Sigmoid colon (tissue), 7 donors: Measurements from ENCODE around the gene ATP13A5. TPM values are rescaled to one million over a fixed set of nuclear protein-coding genes. Genes with fewer than 3 reads are reported as not detected.

ENCODE experiments used
- DNase-seq: peaks from one replicate; pipeline ENCODE4 v3.0.0-alpha.2; 2019
- H3K27ac ChIP-seq, 4 donors: fragments of 200-600 bp; sonication (generic); one replicate each; pipeline ENCODE4 v1.5.1; 2016 to 2019; ENCODE audit warnings: mild to moderate bottlenecking in 1 of 4
- H3K27me3 ChIP-seq, 3 donors: fragments of 200-600 bp; sonication (generic); one replicate each; pipeline ENCODE4 v1.5.1; 2019; ENCODE audit warnings: mild to moderate bottlenecking in 1 of 3
- H3K36me3 ChIP-seq, 4 donors: fragments of 200-600 bp; sonication (generic); one replicate each; pipeline ENCODE4 v1.5.1; 2016 to 2019
- H3K4me1 ChIP-seq, 4 donors: fragments of 200-600 bp; sonication (generic); one replicate each; pipeline ENCODE4 v1.5.1; 2017 to 2019
- H3K4me3 ChIP-seq, 4 donors: fragments of 200-600 bp; sonication (generic); one replicate each; pipeline ENCODE4 v1.5.1; 2017 to 2019; ENCODE audit warnings: mild to moderate bottlenecking in 2 of 4, moderate library complexity in 1 of 4
- H3K9me3 ChIP-seq, 4 donors: fragments of 200-600 bp in 3 of 4; sonication (generic) in 3 of 4; one replicate each; pipeline versions ENCODE4 v1.5.1 to v1.6.1; 2013 to 2019
- CTCF ChIP-seq, 4 experiments: fragments of 450-650 bp in 3 of 4; fragments of 200-600 bp in 1 of 4; IDR thresholded peaks; one replicate each; pipeline ENCODE4 v1.5.1; 2016 to 2019; ENCODE audit warnings: antibody characterized with exemption in 4 of 4, mild to moderate bottlenecking in 3 of 4, moderate library complexity in 2 of 4
- EP300 ChIP-seq, 4 donors: sonication (generic); formaldehyde crosslinking; IDR thresholded peaks; one replicate each; pipeline ENCODE4 v1.6.1; 2017; ENCODE audit warnings: antibody characterized with exemption in 4 of 4
- POLR2A ChIP-seq, 2 donors: fragments of 450-650 bp; IDR thresholded peaks; one replicate each; pipeline ENCODE4 v1.6.1; 2016; ENCODE audit warnings: antibody characterized with exemption in 2 of 2, mild to moderate bottlenecking in 2 of 2, moderate library complexity in 2 of 2
- POLR2AphosphoS5 ChIP-seq, 4 donors: sonication (generic); formaldehyde crosslinking; IDR thresholded peaks; one replicate each; pipeline ENCODE4 v1.6.1; 2017; ENCODE audit warnings: antibody characterized with exemption in 4 of 4
- WGBS, 2 donors: extraction: QIAGEN DNeasy Blood & Tissue Kit; methylation state at CpG; one replicate each; pipeline ENCODE4 v1.1.7; 2013; 5-methylcytosine and 5-hydroxymethylcytosine counted together
- intact Hi-C: fragments of 100-400 bp; cut with DNase I; formaldehyde crosslinking; loops from one replicate; pipeline ENCODE4 v1.15.1; 2023
- polyA plus RNA-seq, 3 donors: library from polyadenylated mRNA; stranded (reverse); fragments of 200-250 nt; gene quantifications; one replicate each; pipeline ENCODE4 v1.2.3, GENCODE V29; 2013
- total RNA-seq, 4 donors: library from RNA; depleted of rRNA; stranded (reverse); fragments of >200 nt; gene quantifications; one replicate each; pipeline ENCODE4 v1.1.0, GENCODE V29; 2016
- donor health status: healthy with polysubstance abuse.
- donor health status: Bipolar disorder and iron deficiency.
- donor health status: healthy.

The ATP13A5 gene
- total and polyA plus RNA-seq, 7 donors: 0.16 to 1.8 TPM; not detected in 5

DNA sequence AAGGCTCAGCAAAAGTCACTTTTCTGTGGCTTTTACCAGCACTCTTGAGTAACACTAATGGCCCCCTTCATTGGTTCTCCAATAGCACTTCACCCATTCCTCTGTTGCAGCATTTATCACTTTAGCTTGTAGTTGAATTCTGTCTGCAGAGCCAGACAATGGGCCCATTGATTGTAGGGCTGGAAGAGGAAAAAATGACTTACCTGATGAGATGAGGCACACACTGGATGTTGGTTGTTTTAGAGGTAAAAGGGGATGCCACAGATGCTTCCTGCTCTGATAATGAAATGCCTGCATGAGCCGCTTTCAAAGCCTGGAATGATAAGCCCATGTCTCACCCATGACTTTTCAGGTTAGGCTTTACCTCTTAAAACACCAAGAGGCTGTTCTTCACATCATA is 73.2 kb downstream of the ATP13A5 start:
- intact Hi-C loops: no loop called here
- no peaks in the 10 kb centered on the region for H3K4me1 ChIP-seq
- DNase-seq: no peak
- no peaks in the 10 kb centered on the region for H3K27me3 ChIP-seq
- H3K4me3 ChIP-seq: no peak overlapping the region
- no peak overlapping the region for H3K27ac ChIP-seq
- no peaks in the 10 kb centered on the region for H3K36me3 ChIP-seq
- H3K9me3 ChIP-seq: no peaks in the 10 kb centered on the region
- 93 to 96% methylated on average over 1 of the region's 1 CpG for WGBS, 2 donors
- TF ChIP-seq POLR2AphosphoS5 (IDR thresholded peaks at IDR 0.05) (no peak), CTCF (IDR thresholded peaks at IDR 0.05) (no peak), POLR2A (IDR thresholded peaks at IDR 0.05) (no peak), EP300 (IDR thresholded peaks at IDR 0.05) (no peak)

DNA sequence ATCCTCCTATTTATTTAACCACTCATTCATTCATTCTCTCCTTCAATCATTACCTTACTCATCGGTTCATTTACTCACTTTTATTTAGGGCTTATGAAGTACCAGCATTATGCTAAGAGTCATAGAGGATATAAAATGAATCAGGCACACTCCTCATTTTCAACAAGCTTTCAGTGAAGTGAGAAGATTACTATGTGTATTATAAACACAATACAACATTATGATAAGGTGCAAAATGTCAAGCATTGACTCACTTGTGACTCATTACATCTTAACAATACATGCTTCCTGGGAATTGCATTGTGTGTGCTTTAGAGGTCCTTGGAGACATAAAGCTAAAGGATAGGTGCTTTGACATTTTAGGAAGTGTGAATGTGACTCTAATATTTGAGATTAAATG is 77.1 kb downstream of the ATP13A5 start:
- TF ChIP-seq CTCF (IDR thresholded peaks at IDR 0.05) (no peak), POLR2A (IDR thresholded peaks at IDR 0.05) (no peak), EP300 (IDR thresholded peaks at IDR 0.05) (no peak), POLR2AphosphoS5 (IDR thresholded peaks at IDR 0.05) (no peak)
- Histone ChIP-seq H3K9me3 (no peaks in the 10 kb centered on the region), H3K4me3 (no peak overlapping the region), H3K4me1 (no peaks in the 10 kb centered on the region), H3K27ac (no peak overlapping the region), H3K36me3 (no peaks in the 10 kb centered on the region), H3K27me3 (no peaks in the 10 kb centered on the region)
- 75 to 91% methylated on average over 1 of the region's 1 CpG for WGBS, 2 donors
- intact Hi-C loops: no loop called here
- DNase-seq: no peak

DNA sequence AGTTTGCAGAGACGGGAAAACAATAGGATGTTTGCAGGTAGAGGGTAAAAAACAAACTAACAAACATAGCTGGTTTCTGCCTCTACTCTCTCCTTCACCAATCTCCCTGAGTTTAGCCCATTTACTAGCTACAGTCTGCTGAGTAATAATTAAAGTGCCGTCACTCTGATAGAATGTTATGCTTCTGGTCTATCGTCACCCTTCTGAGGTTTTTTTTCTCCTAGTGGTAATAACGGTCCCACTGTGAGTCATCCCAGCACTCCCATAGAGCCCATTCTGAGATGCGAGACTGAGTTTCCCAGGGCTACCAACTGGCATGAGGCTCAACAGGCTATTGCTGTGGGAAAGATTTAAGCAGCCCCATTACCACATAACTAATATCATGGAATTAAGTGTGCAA is 81.1 kb downstream of the ATP13A5 start:
- no peaks in the 10 kb centered on the region for H3K27me3 ChIP-seq
- H3K36me3 ChIP-seq: no peaks in the 10 kb centered on the region
- intact Hi-C loops: no loop called here
- WGBS, 2 donors: 84 to 85% methylated on average over 5 of the region's 5 CpGs
- no peaks in the 10 kb centered on the region for H3K4me1 ChIP-seq
- no peaks in the 10 kb centered on the region for H3K9me3 ChIP-seq
- no peak overlapping the region for H3K4me3 ChIP-seq
- no peak for DNase-seq
- H3K27ac ChIP-seq: no peak overlapping the region
- TF ChIP-seq CTCF (IDR thresholded peaks at IDR 0.05) (no peak), EP300 (IDR thresholded peaks at IDR 0.05) (no peak), POLR2AphosphoS5 (IDR thresholded peaks at IDR 0.05) (no peak), POLR2A (IDR thresholded peaks at IDR 0.05) (no peak)

DNA sequence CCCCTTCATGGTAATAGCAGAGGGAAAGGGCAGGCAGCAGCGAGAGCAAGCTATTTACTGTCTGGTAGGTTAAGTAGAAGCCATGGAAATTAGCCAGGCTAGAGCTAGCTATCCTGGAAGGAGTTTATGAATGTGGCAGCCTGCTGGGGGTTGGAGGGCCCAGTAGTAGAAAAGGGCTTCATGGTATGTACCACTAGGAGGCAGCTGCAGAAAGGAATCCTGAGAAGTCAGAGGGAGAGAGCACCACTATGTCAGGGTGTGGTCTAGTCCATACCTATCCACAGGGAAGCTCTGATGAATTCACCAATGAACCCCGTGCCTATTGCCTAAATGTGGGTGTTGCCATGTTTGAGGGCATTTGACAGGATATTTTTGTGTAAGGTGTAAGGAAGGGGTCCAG is 82.6 kb downstream of the ATP13A5 start:
- no peaks in the 10 kb centered on the region for H3K36me3 ChIP-seq
- TF ChIP-seq POLR2AphosphoS5 (IDR thresholded peaks at IDR 0.05) (no peak), EP300 (IDR thresholded peaks at IDR 0.05) (no peak), CTCF (IDR thresholded peaks at IDR 0.05) (no peak), POLR2A (IDR thresholded peaks at IDR 0.05) (no peak)
- WGBS, 2 donors: 63 to 84% methylated on average over 2 of the region's 2 CpGs
- no peaks in the 10 kb centered on the region for H3K4me1 ChIP-seq
- no peak overlapping the region for H3K4me3 ChIP-seq
- H3K27me3 ChIP-seq: no peaks in the 10 kb centered on the region
- intact Hi-C loops: no loop called here
- no peak overlapping the region for H3K27ac ChIP-seq
- H3K9me3 ChIP-seq: peaks cover 0 to 6% (median 0%) of the 10 kb centered on the region in 4 donors
- DNase-seq: no peak

- Histone ChIP-seq H3K4me3 (no peak overlapping the region), H3K36me3 (no peaks in the 10 kb centered on the region), H3K27ac (no peak overlapping the region), H3K9me3 (peaks cover 0 to 6% (median 0%) of the 10 kb centered on the region in 4 donors), H3K4me1 (no peaks in the 10 kb centered on the region), H3K27me3 (no peaks in the 10 kb centered on the region)
- 74% methylated on average over 3 of the region's 3 CpGs for WGBS, 2 donors
- TF ChIP-seq EP300 (IDR thresholded peaks at IDR 0.05): no peak
- TF ChIP-seq CTCF (IDR thresholded peaks at IDR 0.05): no peak
- TF ChIP-seq POLR2AphosphoS5 (IDR thresholded peaks at IDR 0.05): no peak
- no peak for TF ChIP-seq POLR2A (IDR thresholded peaks at IDR 0.05)
- intact Hi-C loops: no loop called here
- no peak for DNase-seq
These were observed 86.2 kb downstream of the ATP13A5 start for GRCh38 chr3:193292386-193292785.
